ENCODE results near the gene IQCB1.
"Not testable (repeated sequence)": the region's sequence is repeated elsewhere in the genome, so short reads cannot be mapped to it uniquely, and the experiment has no call there.

The IQCB1 gene

GRCh38 chr3:121775095-121775494, 59.8 kb downstream of the IQCB1 start:
- not testable (repeated sequence) for H3K4me3 Mint-ChIP-seq; H3K4me1 Mint-ChIP-seq (ENCODE audit: low read depth); H3K27ac Mint-ChIP-seq; H3K27me3 Mint-ChIP-seq; H3K9me3 Mint-ChIP-seq
- peaks cover 83% of the 10 kb centered on the region for H3K36me3 Mint-ChIP-seq (ENCODE audit: low read depth)

- Mint-ChIP-seq H3K4me1 (ENCODE audit: low read depth) (no peaks in the 10 kb centered on the region), H3K9me3 (no peaks in the 10 kb centered on the region), H3K27ac (no peak overlapping the region), H3K36me3 (ENCODE audit: low read depth) (peaks cover 43% of the 10 kb centered on the region), H3K4me3 (no peak overlapping the region), H3K27me3 (no peaks in the 10 kb centered on the region)
Observed at GRCh38 chr3:121769246-121769645, 65.6 kb downstream of the IQCB1 start.

GRCh38 chr3:121768452-121768851, 66.4 kb downstream of the IQCB1 start:
- Mint-ChIP-seq H3K27me3 (no peaks in the 10 kb centered on the region), H3K27ac (no peak overlapping the region), H3K36me3 (ENCODE audit: low read depth) (peaks cover 35% of the 10 kb centered on the region), H3K9me3 (no peaks in the 10 kb centered on the region), H3K4me3 (no peak overlapping the region), H3K4me1 (ENCODE audit: low read depth) (no peaks in the 10 kb centered on the region)

GRCh38 chr3:121759541-121760202, 75.2 kb downstream of the IQCB1 start:
- no peaks in the 10 kb centered on the region for H3K9me3 Mint-ChIP-seq
- H3K4me3 Mint-ChIP-seq: no peak overlapping the region
- no peak overlapping the region for H3K27ac Mint-ChIP-seq
- H3K36me3 Mint-ChIP-seq (ENCODE audit: low read depth): no peaks in the 10 kb centered on the region
- no peaks in the 10 kb centered on the region for H3K4me1 Mint-ChIP-seq (ENCODE audit: low read depth)
- peaks cover 6% of the 10 kb centered on the region for H3K27me3 Mint-ChIP-seq

GRCh38 chr3:121758727-121759450, 76.0 kb downstream of the IQCB1 start:
- Mint-ChIP-seq H3K4me3 (no peak overlapping the region), H3K4me1 (ENCODE audit: low read depth) (no peaks in the 10 kb centered on the region), H3K27ac (no peak overlapping the region), H3K27me3 (peaks cover 6% of the 10 kb centered on the region), H3K36me3 (ENCODE audit: low read depth) (no peaks in the 10 kb centered on the region), H3K9me3 (no peaks in the 10 kb centered on the region)

GRCh38 chr3:121757812-121758545, 76.9 kb downstream of the IQCB1 start:
- Mint-ChIP-seq H3K36me3 (ENCODE audit: low read depth) (no peaks in the 10 kb centered on the region), H3K4me1 (ENCODE audit: low read depth) (no peaks in the 10 kb centered on the region), H3K4me3 (no peak overlapping the region), H3K9me3 (no peaks in the 10 kb centered on the region), H3K27ac (no peak overlapping the region), H3K27me3 (peaks cover 6% of the 10 kb centered on the region)

- peaks cover 10% of the 10 kb centered on the region for H3K27me3 Mint-ChIP-seq
- no peak overlapping the region for H3K27ac Mint-ChIP-seq
- no peaks in the 10 kb centered on the region for H3K9me3 Mint-ChIP-seq
- H3K36me3 Mint-ChIP-seq (ENCODE audit: low read depth): no peaks in the 10 kb centered on the region
- no peaks in the 10 kb centered on the region for H3K4me1 Mint-ChIP-seq (ENCODE audit: low read depth)
- no peak overlapping the region for H3K4me3 Mint-ChIP-seq
Observed at GRCh38 chr3:121757087-121757811, 77.6 kb downstream of the IQCB1 start.

GRCh38 chr3:121752772-121753171, 82.1 kb downstream of the IQCB1 start:
- peaks cover 19% of the 10 kb centered on the region for H3K27me3 Mint-ChIP-seq
- H3K36me3 Mint-ChIP-seq (ENCODE audit: low read depth): no peaks in the 10 kb centered on the region
- no peaks in the 10 kb centered on the region for H3K4me1 Mint-ChIP-seq (ENCODE audit: low read depth)
- no peak overlapping the region for H3K27ac Mint-ChIP-seq
- H3K4me3 Mint-ChIP-seq: no peak overlapping the region
- H3K9me3 Mint-ChIP-seq: no peaks in the 10 kb centered on the region

- no peaks in the 10 kb centered on the region for H3K9me3 Mint-ChIP-seq
- H3K36me3 Mint-ChIP-seq (ENCODE audit: low read depth): no peaks in the 10 kb centered on the region
- peaks cover 19% of the 10 kb centered on the region for H3K27me3 Mint-ChIP-seq
- H3K27ac Mint-ChIP-seq: no peak overlapping the region
- H3K4me3 Mint-ChIP-seq: no peak overlapping the region
- H3K4me1 Mint-ChIP-seq (ENCODE audit: low read depth): no peaks in the 10 kb centered on the region
Observed at GRCh38 chr3:121752261-121752660, 82.6 kb downstream of the IQCB1 start.

GRCh38 chr3:121750087-121750415, 84.8 kb downstream of the IQCB1 start:
- Mint-ChIP-seq H3K27ac (no peak overlapping the region), H3K36me3 (ENCODE audit: low read depth) (no peaks in the 10 kb centered on the region), H3K27me3 (peaks cover 13% of the 10 kb centered on the region), H3K4me1 (ENCODE audit: low read depth) (no peaks in the 10 kb centered on the region), H3K4me3 (no peak overlapping the region), H3K9me3 (no peaks in the 10 kb centered on the region)

GRCh38 chr3:121749276-121750086, 85.4 kb downstream of the IQCB1 start, which contains the start of gene GOLGB1:
Gene GOLGB1 (minus strand): TSS chr3:121749741. CDS start chr3:121730971, 18,770 bp downstream.
- H3K4me3 Mint-ChIP-seq: no peak within 1 kb of the TSS
- H3K27me3 Mint-ChIP-seq: peaks cover 12% of the 10 kb centered on the region
- H3K9me3 Mint-ChIP-seq: no peaks in the 10 kb centered on the region
- no peak within 1 kb of the TSS for H3K27ac Mint-ChIP-seq
- no peaks in the 10 kb centered on the region for H3K36me3 Mint-ChIP-seq (ENCODE audit: low read depth)
- H3K4me1 Mint-ChIP-seq (ENCODE audit: low read depth): no peaks in the 10 kb centered on the region

- Mint-ChIP-seq H3K4me3 (no peak overlapping the region), H3K27me3 (peaks cover 12% of the 10 kb centered on the region), H3K9me3 (no peaks in the 10 kb centered on the region), H3K4me1 (ENCODE audit: low read depth) (no peaks in the 10 kb centered on the region), H3K27ac (no peak overlapping the region), H3K36me3 (ENCODE audit: low read depth) (no peaks in the 10 kb centered on the region)
Observed at GRCh38 chr3:121748680-121749275, 86.1 kb downstream of the IQCB1 start.

GRCh38 chr3:121747976-121748375, 86.9 kb downstream of the IQCB1 start:
- no peaks in the 10 kb centered on the region for H3K9me3 Mint-ChIP-seq
- H3K27ac Mint-ChIP-seq: no peak overlapping the region
- H3K27me3 Mint-ChIP-seq: peaks cover 12% of the 10 kb centered on the region
- H3K4me1 Mint-ChIP-seq (ENCODE audit: low read depth): no peaks in the 10 kb centered on the region
- H3K4me3 Mint-ChIP-seq: no peak overlapping the region
- peaks cover 3% of the 10 kb centered on the region for H3K36me3 Mint-ChIP-seq (ENCODE audit: low read depth)

- H3K36me3 Mint-ChIP-seq (ENCODE audit: low read depth): peaks cover 19% of the 10 kb centered on the region
Observed at GRCh38 chr3:121743106-121743505, 91.8 kb downstream of the IQCB1 start.

More at GRCh38 chr3:121743106-121743505, 91.8 kb downstream of the IQCB1 start:
- H3K9me3 Mint-ChIP-seq, H3K27ac Mint-ChIP-seq, H3K4me3 Mint-ChIP-seq, H3K27me3 Mint-ChIP-seq: not testable (repeated sequence)
- peaks cover 13% of the 10 kb centered on the region for H3K4me1 Mint-ChIP-seq (ENCODE audit: low read depth)
